HepG2 (cell line): ENCODE results near the gene RPRD1A. TPM values are rescaled to one million over a fixed set of nuclear protein-coding genes. Genes with fewer than 3 reads are reported as not detected.

Experiments used
- MED1 ChIP-seq: sonication (generic); formaldehyde crosslinking; IDR thresholded peaks from 2 replicates; pipeline ENCODE4 v1.4.0; 2020; ENCODE audit warnings: missing genetic modification reagents
- PAF1 ChIP-seq: IDR thresholded peaks from 2 replicates; pipeline ENCODE4 v1.6.1; 2016; ENCODE audit warnings: missing genetic modification reagents, missing compliant biosample characterization
- SKI ChIP-seq: fragments of 450-650 bp; IDR thresholded peaks from one replicate; pipeline ENCODE4 v1.6.1; 2018; ENCODE audit warnings: mild to moderate bottlenecking; ENCODE audit not compliant: partially characterized antibody
- TBX2 ChIP-seq: sonication (generic); formaldehyde crosslinking; IDR thresholded peaks from 2 replicates; pipeline ENCODE4 v1.5.0; 2020; ENCODE audit warnings: missing genetic modification reagents, mild to moderate bottlenecking, borderline replicate concordance
- ZNF354B ChIP-seq: sonication (generic); formaldehyde crosslinking; IDR thresholded peaks from 2 replicates; pipeline ENCODE4 v1.8.0; 2022; ENCODE audit warnings: mild to moderate bottlenecking, missing genetic modification reagents
- ZNF552 ChIP-seq: sonication (generic); formaldehyde crosslinking; IDR thresholded peaks from 2 replicates; pipeline ENCODE4 v1.9.0; 2022; ENCODE audit warnings: missing genetic modification reagents, mild to moderate bottlenecking, borderline replicate concordance
- ZNF703 ChIP-seq: sonication (generic); formaldehyde crosslinking; IDR thresholded peaks from 2 replicates; pipeline ENCODE4 v1.5.1; 2020; ENCODE audit warnings: missing genetic modification reagents, mild to moderate bottlenecking, moderate library complexity, borderline replicate concordance
- ZNF816 ChIP-seq: sonication (generic); formaldehyde crosslinking; IDR thresholded peaks from 2 replicates; pipeline ENCODE4 v1.8.0; 2022; ENCODE audit warnings: missing genetic modification reagents, mild to moderate bottlenecking, borderline replicate concordance
- ZNF839 ChIP-seq: sonication (generic); formaldehyde crosslinking; IDR thresholded peaks from 2 replicates; pipeline ENCODE4 v1.4.0; 2020; ENCODE audit warnings: missing genetic modification reagents, mild to moderate bottlenecking, borderline replicate concordance
- polyA plus RNA-seq, 8 experiments: library from polyadenylated mRNA; depleted of rRNA in 3 of 8; stranded (reverse) in 7 of 8; unstranded in 1 of 8; fragments of >200 nt; fragmentation: Illumina TruSeq in 4 of 8; extraction: Trizol in 4 of 8; gene quantifications; 2 replicates each; pipeline versions ENCODE4 v1.2.1 to v1.2.3, GENCODE V29; 2011 to 2016; ENCODE audit warnings: low read depth in 4 of 8, missing spikeins in 1 of 8, mixed read lengths in 1 of 8; ENCODE audit not compliant: insufficient read depth in 1 of 8
- total RNA-seq, 5 experiments: library from RNA; depleted of rRNA; stranded (reverse); fragments of >200 nt; fragmentation: Illumina TruSeq; extraction: Trizol; gene quantifications; 2 replicates each; pipeline ENCODE4 v1.2.3, GENCODE V29; 2016; ENCODE audit warnings: low read depth in 1 of 5
- TF ChIP-seq, protein P1 (sequence below): sonication (generic); formaldehyde crosslinking; IDR thresholded peaks from 2 replicates; pipeline ENCODE4 v1.9.0; 2021; ENCODE audit warnings: missing genetic modification reagents, mild to moderate bottlenecking, borderline replicate concordance
- TF ChIP-seq, protein P2 (sequence below): sonication (generic); formaldehyde crosslinking; IDR thresholded peaks from 2 replicates; pipeline ENCODE4 v1.8.1; 2023; ENCODE audit warnings: missing genetic modification reagents, inconsistent platforms, borderline replicate concordance
- TF ChIP-seq, protein P3 (sequence below): sonication (generic); formaldehyde crosslinking; IDR thresholded peaks from 2 replicates; pipeline ENCODE4 v1.4.0; 2020; ENCODE audit warnings: missing genetic modification reagents
- TF ChIP-seq, protein P4 (sequence below): sonication (generic); formaldehyde crosslinking; IDR thresholded peaks from 2 replicates; pipeline ENCODE4 v1.5.1; 2020; ENCODE audit warnings: missing genetic modification reagents, mild to moderate bottlenecking, borderline replicate concordance
- TF ChIP-seq, protein P5 (sequence below): IDR thresholded peaks from 2 replicates; pipeline ENCODE4 v1.6.1; 2016; ENCODE audit warnings: low read depth, borderline replicate concordance
- TF ChIP-seq, protein P6 (sequence below), 2 experiments: sonication (generic) in 1 of 2; formaldehyde crosslinking in 1 of 2; IDR thresholded peaks; 2 replicates each; pipeline versions ENCODE4 v1.6.1 to v1.9.0; 2014 to 2022; ENCODE audit warnings: antibody characterized with exemption in 1 of 2, borderline replicate concordance in 1 of 2, inconsistent platforms in 1 of 2, low read depth in 1 of 2, missing genetic modification reagents in 1 of 2

Gene RPRD1A
- total and polyA plus RNA-seq, 2 of the 13 experiments (the other 11 are each of a cell fraction or from before 2014, with no cell fraction given), result 42.5 to 78.2 TPM

DNA sequence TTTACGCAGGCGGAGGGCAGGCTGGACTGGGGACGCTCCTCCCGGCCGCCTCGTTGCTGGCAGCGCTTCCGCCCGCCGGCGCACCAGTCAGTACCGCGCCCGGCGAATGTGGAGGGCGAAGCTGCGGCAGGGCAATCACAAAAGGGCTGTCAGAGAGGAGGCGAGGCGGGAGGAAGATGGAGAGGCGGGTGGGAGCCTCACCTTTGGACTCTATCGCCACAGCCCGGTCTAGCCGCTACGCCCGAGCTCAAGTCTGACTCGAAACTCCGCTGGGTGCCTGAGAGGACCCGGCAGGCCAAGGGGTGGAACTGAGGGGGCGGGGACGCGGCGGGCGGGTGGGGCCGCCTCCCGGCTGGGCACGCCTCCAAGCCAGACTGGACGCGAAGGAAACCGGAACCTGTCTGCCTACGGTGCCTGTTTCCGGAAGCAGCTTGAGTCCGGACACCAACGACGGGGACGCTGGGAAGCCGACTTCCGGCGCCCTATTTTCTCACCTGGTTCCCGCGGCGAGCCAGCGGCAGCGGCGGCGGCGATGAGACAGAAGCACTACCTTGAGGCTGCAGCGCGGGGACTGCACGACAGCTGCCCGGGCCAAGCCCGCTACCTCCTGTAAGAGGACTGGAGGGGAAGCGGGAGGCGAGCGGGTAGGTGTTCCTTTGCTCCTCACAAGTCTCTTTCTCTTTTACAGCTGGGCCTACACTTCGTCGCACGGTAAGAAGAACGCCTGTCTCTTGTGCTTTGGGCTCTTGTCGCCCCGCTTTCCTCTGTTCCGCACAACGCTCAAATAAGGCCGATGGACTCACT is 95.0 kb downstream of the RPRD1A start, which contains the start of gene RMP24 (continued):
- TF ChIP-seq, protein P1, sequence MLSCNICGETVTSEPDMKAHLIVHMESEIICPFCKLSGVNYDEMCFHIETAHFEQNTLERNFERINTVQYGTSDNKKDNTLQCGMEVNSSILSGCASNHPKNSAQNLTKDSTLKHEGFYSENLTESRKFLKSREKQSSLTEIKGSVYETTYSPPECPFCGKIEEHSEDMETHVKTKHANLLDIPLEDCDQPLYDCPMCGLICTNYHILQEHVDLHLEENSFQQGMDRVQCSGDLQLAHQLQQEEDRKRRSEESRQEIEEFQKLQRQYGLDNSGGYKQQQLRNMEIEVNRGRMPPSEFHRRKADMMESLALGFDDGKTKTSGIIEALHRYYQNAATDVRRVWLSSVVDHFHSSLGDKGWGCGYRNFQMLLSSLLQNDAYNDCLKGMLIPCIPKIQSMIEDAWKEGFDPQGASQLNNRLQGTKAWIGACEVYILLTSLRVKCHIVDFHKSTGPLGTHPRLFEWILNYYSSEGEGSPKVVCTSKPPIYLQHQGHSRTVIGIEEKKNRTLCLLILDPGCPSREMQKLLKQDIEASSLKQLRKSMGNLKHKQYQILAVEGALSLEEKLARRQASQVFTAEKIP (CRISPR knock-in tag), result no peak
- TF ChIP-seq PAF1 (CRISPR knock-in tag), result no peak
- TF ChIP-seq, protein P2, sequence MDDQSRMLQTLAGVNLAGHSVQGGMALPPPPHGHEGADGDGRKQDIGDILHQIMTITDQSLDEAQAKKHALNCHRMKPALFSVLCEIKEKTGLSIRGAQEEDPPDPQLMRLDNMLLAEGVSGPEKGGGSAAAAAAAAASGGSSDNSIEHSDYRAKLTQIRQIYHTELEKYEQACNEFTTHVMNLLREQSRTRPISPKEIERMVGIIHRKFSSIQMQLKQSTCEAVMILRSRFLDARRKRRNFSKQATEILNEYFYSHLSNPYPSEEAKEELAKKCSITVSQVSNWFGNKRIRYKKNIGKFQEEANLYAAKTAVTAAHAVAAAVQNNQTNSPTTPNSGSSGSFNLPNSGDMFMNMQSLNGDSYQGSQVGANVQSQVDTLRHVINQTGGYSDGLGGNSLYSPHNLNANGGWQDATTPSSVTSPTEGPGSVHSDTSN (CRISPR knock-in tag), result no peak
- peak; percentile 91 for TF ChIP-seq ZNF816 (CRISPR knock-in tag)
- no peak; the same call in 1 of the 2 replicates for TF ChIP-seq ZNF703 (CRISPR knock-in tag)
- TF ChIP-seq, protein P3, sequence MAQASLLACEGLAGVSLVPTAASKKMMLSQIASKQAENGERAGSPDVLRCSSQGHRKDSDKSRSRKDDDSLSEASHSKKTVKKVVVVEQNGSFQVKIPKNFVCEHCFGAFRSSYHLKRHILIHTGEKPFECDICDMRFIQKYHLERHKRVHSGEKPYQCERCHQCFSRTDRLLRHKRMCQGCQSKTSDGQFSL, result peak; percentile 63; the same call in 1 of the 2 replicates
- peak; percentile 87 for TF ChIP-seq TBX2 (CRISPR knock-in tag)
- TF ChIP-seq SKI, result peak; percentile 75
- TF ChIP-seq ZNF354B (CRISPR knock-in tag), result no peak; the same call in 1 of the 2 replicates
- peak; percentile 73 for TF ChIP-seq MED1 (CRISPR knock-in tag)
- TF ChIP-seq, protein P4, sequence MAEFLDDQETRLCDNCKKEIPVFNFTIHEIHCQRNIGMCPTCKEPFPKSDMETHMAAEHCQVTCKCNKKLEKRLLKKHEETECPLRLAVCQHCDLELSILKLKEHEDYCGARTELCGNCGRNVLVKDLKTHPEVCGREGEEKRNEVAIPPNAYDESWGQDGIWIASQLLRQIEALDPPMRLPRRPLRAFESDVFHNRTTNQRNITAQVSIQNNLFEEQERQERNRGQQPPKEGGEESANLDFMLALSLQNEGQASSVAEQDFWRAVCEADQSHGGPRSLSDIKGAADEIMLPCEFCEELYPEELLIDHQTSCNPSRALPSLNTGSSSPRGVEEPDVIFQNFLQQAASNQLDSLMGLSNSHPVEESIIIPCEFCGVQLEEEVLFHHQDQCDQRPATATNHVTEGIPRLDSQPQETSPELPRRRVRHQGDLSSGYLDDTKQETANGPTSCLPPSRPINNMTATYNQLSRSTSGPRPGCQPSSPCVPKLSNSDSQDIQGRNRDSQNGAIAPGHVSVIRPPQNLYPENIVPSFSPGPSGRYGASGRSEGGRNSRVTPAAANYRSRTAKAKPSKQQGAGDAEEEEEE, result no peak
- peak; percentile 70; the same call in 1 of the 2 replicates for TF ChIP-seq ZNF552 (CRISPR knock-in tag)
- TF ChIP-seq, protein P5, sequence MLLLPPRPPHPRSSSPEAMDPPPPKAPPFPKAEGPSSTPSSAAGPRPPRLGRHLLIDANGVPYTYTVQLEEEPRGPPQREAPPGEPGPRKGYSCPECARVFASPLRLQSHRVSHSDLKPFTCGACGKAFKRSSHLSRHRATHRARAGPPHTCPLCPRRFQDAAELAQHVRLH (CRISPR knock-in tag), result peak; percentile 99
- TF ChIP-seq ZNF839 (CRISPR knock-in tag), result no peak
- TF ChIP-seq, protein P6, sequence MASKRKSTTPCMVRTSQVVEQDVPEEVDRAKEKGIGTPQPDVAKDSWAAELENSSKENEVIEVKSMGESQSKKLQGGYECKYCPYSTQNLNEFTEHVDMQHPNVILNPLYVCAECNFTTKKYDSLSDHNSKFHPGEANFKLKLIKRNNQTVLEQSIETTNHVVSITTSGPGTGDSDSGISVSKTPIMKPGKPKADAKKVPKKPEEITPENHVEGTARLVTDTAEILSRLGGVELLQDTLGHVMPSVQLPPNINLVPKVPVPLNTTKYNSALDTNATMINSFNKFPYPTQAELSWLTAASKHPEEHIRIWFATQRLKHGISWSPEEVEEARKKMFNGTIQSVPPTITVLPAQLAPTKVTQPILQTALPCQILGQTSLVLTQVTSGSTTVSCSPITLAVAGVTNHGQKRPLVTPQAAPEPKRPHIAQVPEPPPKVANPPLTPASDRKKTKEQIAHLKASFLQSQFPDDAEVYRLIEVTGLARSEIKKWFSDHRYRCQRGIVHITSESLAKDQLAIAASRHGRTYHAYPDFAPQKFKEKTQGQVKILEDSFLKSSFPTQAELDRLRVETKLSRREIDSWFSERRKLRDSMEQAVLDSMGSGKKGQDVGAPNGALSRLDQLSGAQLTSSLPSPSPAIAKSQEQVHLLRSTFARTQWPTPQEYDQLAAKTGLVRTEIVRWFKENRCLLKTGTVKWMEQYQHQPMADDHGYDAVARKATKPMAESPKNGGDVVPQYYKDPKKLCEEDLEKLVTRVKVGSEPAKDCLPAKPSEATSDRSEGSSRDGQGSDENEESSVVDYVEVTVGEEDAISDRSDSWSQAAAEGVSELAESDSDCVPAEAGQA (IDR thresholded peaks at IDR 0.05; ENCODE audit: low read depth), result peak; percentile 83; the same call in 1 of the 2 replicates
- TF ChIP-seq, protein P6 (CRISPR knock-in tag; IDR thresholded peaks at IDR 0.05; ENCODE audit: borderline replicate concordance), result 0 out of 2 replicates have a peak, but pooled peaks have one; percentile 80
